ENCODE measurements around the gene TBK1.

DNA sequence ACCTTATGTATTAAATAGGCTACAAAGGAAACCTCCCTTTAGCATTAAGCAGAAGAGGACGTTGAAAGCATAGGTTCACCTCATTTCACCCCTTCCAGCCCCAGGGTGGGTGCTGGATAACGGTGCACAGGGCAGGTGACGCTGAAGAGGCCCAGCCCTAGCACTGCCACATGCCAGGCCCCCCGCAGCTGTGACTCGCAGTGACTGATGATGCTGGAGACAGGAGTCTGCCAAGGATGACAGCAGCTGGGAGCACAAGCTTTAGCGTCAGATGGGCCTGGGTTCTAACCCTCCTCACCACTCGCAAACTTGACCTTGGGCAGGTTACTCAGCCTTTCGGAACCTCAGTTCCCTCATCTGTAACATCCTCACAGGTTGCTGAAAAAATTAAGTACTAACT lies 76.7 kb downstream of the TBK1 start:
- TF ChIP-seq CTCF (IDR thresholded peaks at IDR 0.05) (no peak), POLR2A (IDR thresholded peaks at IDR 0.05) (no peak)
